ENCODE results near the gene ZNF135.

The ZNF135 gene

GRCh38 chr19:58067240-58067912 is 8.3 kb downstream of the ZNF135 start:
- DNase-seq (ENCODE audit: low read depth) = no peak
- no peak for TF ChIP-seq CTCF (IDR thresholded peaks at IDR 0.05; ENCODE audit: low read depth, low read length, missing control alignments)
- no peak overlapping the region for H3K4me3 ChIP-seq (ENCODE audit: low read depth, low read length)
- in situ Hi-C loops (cut with HindIII; ENCODE audit: low sequenced_read_pairs) = no loop called here

GRCh38 chr19:58079792-58080191 is 20.7 kb downstream of the ZNF135 start:
- no peak for TF ChIP-seq CTCF (IDR thresholded peaks at IDR 0.05; ENCODE audit: low read depth, low read length, missing control alignments)
- in situ Hi-C loops (cut with HindIII; ENCODE audit: low sequenced_read_pairs) = loop anchor here (10.0 kb wide), 1 partner anchor 95 kb away; no protein-coding TSS in a partner anchor
- DNase-seq (ENCODE audit: low read depth) = no peak
- H3K4me3 ChIP-seq (ENCODE audit: low read depth, low read length) = no peak overlapping the region

DNA sequence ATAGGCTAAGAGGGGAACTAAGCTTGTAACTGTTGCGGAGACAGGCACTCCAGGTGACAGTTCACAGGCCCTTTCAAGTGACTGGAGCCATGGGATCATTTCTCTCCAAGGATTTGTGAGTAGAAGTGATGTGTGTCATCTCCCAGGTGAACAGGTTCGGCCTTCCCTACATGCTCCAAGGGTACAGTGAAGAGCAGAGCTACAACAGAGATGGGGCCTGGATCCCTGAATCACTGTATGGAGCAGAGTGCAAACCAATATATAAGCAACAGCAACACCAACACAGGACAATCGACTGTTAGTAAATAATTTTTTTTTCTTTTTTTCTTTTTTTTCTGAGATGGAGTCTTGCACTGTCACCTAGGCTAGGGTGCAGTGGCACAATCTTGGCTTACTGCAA is 23.9 kb downstream of the ZNF135 start:
- no peak for TF ChIP-seq CTCF (IDR thresholded peaks at IDR 0.05; ENCODE audit: low read depth, low read length, missing control alignments)
- H3K4me3 ChIP-seq (ENCODE audit: low read depth, low read length) = no peak overlapping the region
- in situ Hi-C loops (cut with HindIII; ENCODE audit: low sequenced_read_pairs) = no loop called here
- DNase-seq (ENCODE audit: low read depth) = no peak

- no peak for TF ChIP-seq CTCF (IDR thresholded peaks at IDR 0.05; ENCODE audit: low read depth, low read length, missing control alignments)
- H3K4me3 ChIP-seq (ENCODE audit: low read depth, low read length) = no peak overlapping the region
- no peak for DNase-seq (ENCODE audit: low read depth)
- in situ Hi-C loops (cut with HindIII; ENCODE audit: low sequenced_read_pairs) = no loop called here
Measured at GRCh38 chr19:58084596-58085347, 25.7 kb downstream of the ZNF135 start.

DNA sequence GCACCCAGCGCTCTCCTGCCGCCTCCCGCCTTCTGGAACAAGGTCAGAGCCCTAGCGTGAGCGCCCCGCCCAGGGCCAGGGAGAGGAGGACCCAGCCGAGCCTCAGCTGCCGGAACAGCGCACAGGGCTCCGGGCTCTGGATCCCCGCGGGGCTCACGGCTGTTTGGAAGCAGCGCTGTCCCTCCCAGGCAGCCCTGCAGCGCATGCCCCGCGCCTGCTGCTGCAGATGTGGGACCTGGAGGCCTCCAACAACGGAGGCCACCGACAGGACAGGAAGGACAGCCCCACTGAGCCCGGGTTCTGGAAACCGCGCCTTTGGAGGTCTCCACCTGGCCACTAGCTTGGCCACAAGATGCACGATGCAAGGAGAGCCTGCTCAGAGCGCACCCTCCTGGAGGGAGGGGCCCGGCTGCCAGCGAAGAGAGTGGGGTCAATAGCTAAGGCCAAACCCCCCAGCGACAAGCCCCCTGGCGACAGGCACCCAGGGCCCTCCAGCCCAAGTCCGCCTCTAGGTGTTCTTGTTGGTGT is 26.3 kb downstream of the ZNF135 start:
- no peak for DNase-seq (ENCODE audit: low read depth)
- TF ChIP-seq CTCF (IDR thresholded peaks at IDR 0.05; ENCODE audit: low read depth, low read length, missing control alignments) = no peak
- no peak overlapping the region for H3K4me3 ChIP-seq (ENCODE audit: low read depth, low read length)
- in situ Hi-C loops (cut with HindIII; ENCODE audit: low sequenced_read_pairs) = no loop called here

- DNase-seq (ENCODE audit: low read depth) = no peak
- in situ Hi-C loops (cut with HindIII; ENCODE audit: low sequenced_read_pairs) = no loop called here
- no peak overlapping the region for H3K4me3 ChIP-seq (ENCODE audit: low read depth, low read length)
- no peak for TF ChIP-seq CTCF (IDR thresholded peaks at IDR 0.05; ENCODE audit: low read depth, low read length, missing control alignments)
Measured at GRCh38 chr19:58086825-58087710, 28.0 kb downstream of the ZNF135 start.
